Parathyroid adenoma (tissue), 2 donors: Measurements from ENCODE around the gene EEF1E1.

Source experiments
- H2AFZ ChIP-seq: fragments of 300-600 bp; sonication (generic); one replicate; pipeline ENCODE4 v1.7.0; 2017; ENCODE audit warnings: antibody characterized with exemption, mild to moderate bottlenecking
- H3K27ac ChIP-seq: fragments of 300-600 bp; sonication (generic); one replicate; pipeline ENCODE4 v1.7.0; 2017
- H3K27me3 ChIP-seq: fragments of 300-600 bp; sonication (generic); one replicate; pipeline ENCODE4 v1.7.0; 2017; ENCODE audit warnings: low read length; ENCODE audit not compliant: control insufficient read depth, insufficient read depth
- H3K36me3 ChIP-seq: fragments of 300-600 bp; sonication (generic); one replicate; pipeline ENCODE4 v1.7.0; 2017; ENCODE audit warnings: low read length; ENCODE audit not compliant: control insufficient read depth, insufficient read depth
- H3K4me1 ChIP-seq: fragments of 300-600 bp; sonication (generic); one replicate; pipeline ENCODE4 v1.7.0; 2017; ENCODE audit warnings: control low read depth
- H3K4me2 ChIP-seq: fragments of 300-600 bp; sonication (generic); one replicate; pipeline ENCODE4 v1.7.0; 2017; ENCODE audit warnings: low read length
- H3K4me3 ChIP-seq: fragments of 300-600 bp; sonication (generic); one replicate; pipeline ENCODE4 v1.7.0; 2017; ENCODE audit warnings: low read depth, low read length
- H3K79me2 ChIP-seq: fragments of 300-600 bp; sonication (generic); one replicate; pipeline ENCODE4 v1.7.0; 2017; ENCODE audit warnings: control low read depth
- H3K9ac ChIP-seq: fragments of 300-600 bp; sonication (generic); one replicate; pipeline ENCODE4 v1.7.0; 2017; ENCODE audit warnings: mild to moderate bottlenecking
- H3K9me3 ChIP-seq: fragments of 300-600 bp; sonication (generic); one replicate; pipeline ENCODE4 v1.7.0; 2017; ENCODE audit warnings: low read length; ENCODE audit not compliant: control insufficient read depth
- TF ChIP-seq, protein P1 (sequence below): fragments of 300-600 bp; sonication (generic); IDR thresholded peaks from one replicate; pipeline ENCODE4 v1.7.0; 2017; ENCODE audit warnings: antibody characterized with exemption, mild to moderate bottlenecking
- donor health status: primary hyperparathyroidism.

The EEF1E1 gene

DNA sequence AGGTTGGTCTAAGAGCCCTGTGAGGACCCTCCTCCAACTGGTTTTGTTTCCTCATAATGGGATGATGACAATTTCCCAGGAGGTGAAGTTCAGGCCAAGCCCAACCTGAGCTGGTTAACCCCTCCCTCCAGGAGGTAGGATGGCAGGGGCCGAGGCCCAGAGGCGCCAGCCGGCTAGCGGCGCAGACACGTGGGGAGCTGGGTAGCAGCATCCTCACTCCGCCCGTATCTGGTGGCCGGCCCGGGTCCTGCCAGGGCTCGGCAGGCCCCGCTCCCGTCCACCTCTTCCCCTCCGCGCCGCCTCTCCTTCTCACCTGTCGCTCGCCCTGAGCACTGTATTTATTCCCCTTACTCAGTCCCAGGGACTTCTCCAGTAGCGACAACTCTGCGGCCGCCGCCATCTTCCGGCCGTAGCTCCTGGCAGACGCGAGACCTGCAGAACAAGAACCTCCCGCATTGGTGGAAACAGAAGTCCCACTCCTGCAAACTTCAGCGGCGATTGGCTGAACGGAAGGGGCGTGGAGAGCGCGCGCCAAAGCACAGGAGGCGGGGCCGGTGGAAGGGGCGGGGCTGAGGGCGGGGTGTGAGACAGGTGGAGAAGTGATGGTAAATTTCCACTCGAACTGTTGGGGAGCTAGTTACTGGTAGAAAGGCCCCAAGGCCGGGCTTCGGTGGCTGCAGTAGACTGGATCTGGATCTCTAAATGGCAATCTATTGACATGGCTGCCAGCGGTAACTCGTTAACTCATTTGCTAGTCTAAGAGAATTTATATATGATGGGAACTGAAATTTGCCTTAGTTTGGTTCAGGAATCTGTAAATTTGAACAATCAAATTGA is at the start of gene EEF1E1:
Gene EEF1E1, minus strand, starts transcription at position 427 of the 837 bp plus-strand sequence. Its CDS starts 27 bp downstream, at position 400.
- Histone ChIP-seq H3K4me3 (peak within 1 kb of the TSS; percentile 82), H3K79me2 (peaks cover 14% of the 10 kb centered on the region), H3K4me2 (peak within 1 kb of the TSS; percentile 68), H3K9me3 (no peaks in the 10 kb centered on the region), H2AFZ (peak within 1 kb of the TSS; percentile 87), H3K9ac (no peak within 1 kb of the TSS), H3K4me1 (peaks cover 3% of the 10 kb centered on the region), H3K36me3 (no peaks in the 10 kb centered on the region), H3K27ac (peak within 1 kb of the TSS; percentile 40), H3K27me3 (no peaks in the 10 kb centered on the region)
- TF ChIP-seq, protein P1, sequence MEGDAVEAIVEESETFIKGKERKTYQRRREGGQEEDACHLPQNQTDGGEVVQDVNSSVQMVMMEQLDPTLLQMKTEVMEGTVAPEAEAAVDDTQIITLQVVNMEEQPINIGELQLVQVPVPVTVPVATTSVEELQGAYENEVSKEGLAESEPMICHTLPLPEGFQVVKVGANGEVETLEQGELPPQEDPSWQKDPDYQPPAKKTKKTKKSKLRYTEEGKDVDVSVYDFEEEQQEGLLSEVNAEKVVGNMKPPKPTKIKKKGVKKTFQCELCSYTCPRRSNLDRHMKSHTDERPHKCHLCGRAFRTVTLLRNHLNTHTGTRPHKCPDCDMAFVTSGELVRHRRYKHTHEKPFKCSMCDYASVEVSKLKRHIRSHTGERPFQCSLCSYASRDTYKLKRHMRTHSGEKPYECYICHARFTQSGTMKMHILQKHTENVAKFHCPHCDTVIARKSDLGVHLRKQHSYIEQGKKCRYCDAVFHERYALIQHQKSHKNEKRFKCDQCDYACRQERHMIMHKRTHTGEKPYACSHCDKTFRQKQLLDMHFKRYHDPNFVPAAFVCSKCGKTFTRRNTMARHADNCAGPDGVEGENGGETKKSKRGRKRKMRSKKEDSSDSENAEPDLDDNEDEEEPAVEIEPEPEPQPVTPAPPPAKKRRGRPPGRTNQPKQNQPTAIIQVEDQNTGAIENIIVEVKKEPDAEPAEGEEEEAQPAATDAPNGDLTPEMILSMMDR: no peak

DNA sequence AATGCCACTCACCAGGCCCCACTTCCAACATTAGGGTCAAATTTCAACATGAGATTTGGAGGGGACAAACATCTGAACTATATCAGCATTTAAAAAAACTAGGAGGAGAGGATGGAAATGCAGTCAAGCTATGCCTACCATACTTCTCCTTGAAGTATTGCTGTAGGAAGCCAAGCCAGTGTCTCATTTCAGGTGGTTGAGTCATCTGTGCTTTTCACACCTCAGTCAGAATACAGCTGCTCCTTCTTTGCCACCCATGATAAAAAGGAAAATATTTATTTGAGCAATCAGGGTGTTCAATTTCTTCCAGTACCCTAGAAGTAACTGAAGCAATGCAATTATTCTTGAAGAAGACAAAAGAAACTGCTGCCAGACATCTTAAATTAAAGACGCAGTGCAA is 47.0 kb upstream of the EEF1E1 start:
- H3K4me2 ChIP-seq: no peak overlapping the region
- H2AFZ ChIP-seq: no peak overlapping the region
- TF ChIP-seq, protein P1: no peak
- no peaks in the 10 kb centered on the region for H3K9me3 ChIP-seq
- peaks cover 4% of the 10 kb centered on the region for H3K4me1 ChIP-seq
- no peaks in the 10 kb centered on the region for H3K27me3 ChIP-seq
- no peak overlapping the region for H3K4me3 ChIP-seq
- no peaks in the 10 kb centered on the region for H3K36me3 ChIP-seq
- H3K79me2 ChIP-seq: no peaks in the 10 kb centered on the region
- no peak overlapping the region for H3K27ac ChIP-seq
- no peak overlapping the region for H3K9ac ChIP-seq

DNA sequence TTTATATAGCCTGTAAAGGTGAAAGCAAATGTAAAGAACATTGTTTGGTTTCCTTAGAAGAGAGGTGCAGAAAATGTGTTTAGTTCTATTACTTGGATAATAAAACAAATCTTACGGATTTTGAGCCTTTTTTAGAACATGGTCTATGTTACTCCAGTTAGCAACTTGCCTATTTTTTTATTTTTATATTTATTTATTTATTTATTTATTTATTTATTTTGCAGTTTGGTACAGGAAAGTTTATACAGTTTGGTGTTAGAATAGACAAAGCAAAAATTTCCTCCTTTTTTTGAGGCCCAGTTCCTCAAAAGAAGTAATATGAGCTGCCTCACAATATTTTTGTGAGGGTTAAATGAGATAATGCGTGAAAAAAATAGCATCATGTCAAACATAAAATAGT is 41.6 kb upstream of the EEF1E1 start:
- no peak overlapping the region for H3K4me3 ChIP-seq
- no peak overlapping the region for H3K9ac ChIP-seq
- H3K79me2 ChIP-seq: no peaks in the 10 kb centered on the region
- no peaks in the 10 kb centered on the region for H3K4me1 ChIP-seq
- H3K27me3 ChIP-seq: no peaks in the 10 kb centered on the region
- no peak overlapping the region for H3K27ac ChIP-seq
- no peaks in the 10 kb centered on the region for H3K9me3 ChIP-seq
- TF ChIP-seq, protein P1: no peak
- H2AFZ ChIP-seq: no peak overlapping the region
- no peak overlapping the region for H3K4me2 ChIP-seq
- no peaks in the 10 kb centered on the region for H3K36me3 ChIP-seq

DNA sequence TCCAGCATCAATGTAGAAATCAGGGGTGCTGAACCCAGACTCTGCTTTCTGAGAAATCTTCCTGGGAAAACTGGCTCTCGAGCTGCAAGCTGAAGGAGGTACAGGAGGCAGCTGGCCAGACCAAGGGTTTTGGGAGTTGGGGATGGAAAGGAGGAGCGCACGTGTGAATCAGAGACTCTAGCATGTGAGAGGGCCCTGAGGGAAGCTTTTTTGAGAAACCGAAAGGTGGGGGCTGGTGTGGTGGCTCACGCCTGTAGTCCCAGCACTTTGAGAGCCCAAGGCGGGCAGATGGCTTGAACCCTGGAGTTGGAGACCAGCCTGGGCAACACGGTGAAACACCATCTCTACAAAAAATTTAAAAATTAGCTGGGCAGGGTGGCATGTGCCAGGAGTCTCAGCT is 37.1 kb upstream of the EEF1E1 start:
- H3K27me3 ChIP-seq: no peaks in the 10 kb centered on the region
- H3K9me3 ChIP-seq: no peaks in the 10 kb centered on the region
- TF ChIP-seq, protein P1: no peak
- no peaks in the 10 kb centered on the region for H3K4me1 ChIP-seq
- H3K4me3 ChIP-seq: no peak overlapping the region
- H2AFZ ChIP-seq: no peak overlapping the region
- no peak overlapping the region for H3K9ac ChIP-seq
- H3K79me2 ChIP-seq: no peaks in the 10 kb centered on the region
- no peaks in the 10 kb centered on the region for H3K36me3 ChIP-seq
- no peak overlapping the region for H3K4me2 ChIP-seq
- no peak overlapping the region for H3K27ac ChIP-seq

DNA sequence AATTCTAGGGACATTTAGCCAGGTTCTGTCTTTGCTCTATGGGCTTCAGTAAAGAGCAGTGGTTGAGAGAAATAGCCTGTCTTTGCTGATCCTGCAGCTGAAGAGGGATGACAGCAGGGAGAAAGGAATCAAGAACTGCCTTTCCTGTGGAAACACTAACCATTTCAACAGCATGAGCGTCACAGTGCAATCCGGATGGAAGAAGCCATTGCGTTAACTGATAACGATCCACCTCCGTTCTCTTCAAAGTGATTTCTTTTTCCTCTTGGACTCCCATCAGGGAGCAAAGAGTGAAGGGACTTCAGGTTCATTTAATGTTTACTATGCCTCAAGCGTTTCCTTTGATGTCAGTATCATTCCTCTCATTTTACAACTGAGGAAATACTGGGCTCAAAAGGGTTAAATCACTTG is 35.2 kb upstream of the EEF1E1 start:
- H3K36me3 ChIP-seq: no peaks in the 10 kb centered on the region
- H3K9ac ChIP-seq: no peak overlapping the region
- H3K79me2 ChIP-seq: no peaks in the 10 kb centered on the region
- H3K27me3 ChIP-seq: no peaks in the 10 kb centered on the region
- H2AFZ ChIP-seq: no peak overlapping the region
- TF ChIP-seq, protein P1: no peak
- no peak overlapping the region for H3K27ac ChIP-seq
- no peaks in the 10 kb centered on the region for H3K9me3 ChIP-seq
- H3K4me1 ChIP-seq: no peaks in the 10 kb centered on the region
- no peak overlapping the region for H3K4me2 ChIP-seq
- no peak overlapping the region for H3K4me3 ChIP-seq
